H9 (cell line): ENCODE data around the gene TBRG1. TPM values are rescaled to one million over a fixed set of nuclear protein-coding genes. Genes with fewer than 3 reads are reported as not detected.

Experiments used
- DNase-seq: peaks from one replicate; pipeline ENCODE4 v3.0.0-alpha.2; 2017
- H2AFZ ChIP-seq: one replicate; pipeline ENCODE4 v1.6.1; 2013; ENCODE audit warnings: mild to moderate bottlenecking, low read length, control low read depth, moderate library complexity
- H2AK5ac ChIP-seq: 2 replicates; pipeline ENCODE4 v1.6.1; 2013; ENCODE audit warnings: low read length, control low read depth, mixed read lengths; ENCODE audit not compliant: insufficient read length
- H2BK120ac ChIP-seq: one replicate; pipeline ENCODE4 v1.6.1; 2013; ENCODE audit warnings: low read depth, mild to moderate bottlenecking, low read length, control low read depth, inconsistent platforms; ENCODE audit not compliant: poor library complexity, severe bottlenecking
- H2BK12ac ChIP-seq: 2 replicates; pipeline ENCODE4 v1.6.1; 2013; ENCODE audit warnings: low read length, control low read depth, mixed read lengths, low read depth; ENCODE audit not compliant: insufficient read length
- H2BK15ac ChIP-seq: 2 replicates; pipeline ENCODE4 v1.6.1; 2013; ENCODE audit warnings: low read depth, low read length, control low read depth
- H2BK20ac ChIP-seq: one replicate; pipeline ENCODE4 v1.6.1; 2013; ENCODE audit warnings: low read depth, mild to moderate bottlenecking, low read length, control low read depth, inconsistent platforms; ENCODE audit not compliant: poor library complexity, severe bottlenecking
- H2BK5ac ChIP-seq: 2 replicates; pipeline ENCODE4 v1.6.1; 2013; ENCODE audit warnings: low read length, control low read depth, mixed read lengths; ENCODE audit not compliant: insufficient read length
- H3K14ac ChIP-seq: 2 replicates; pipeline ENCODE4 v1.6.1; 2013; ENCODE audit warnings: low read length, control low read depth; ENCODE audit not compliant: insufficient read depth
- H3K18ac ChIP-seq: 2 replicates; pipeline ENCODE4 v1.6.1; 2013; ENCODE audit warnings: low read depth, mild to moderate bottlenecking, mixed read lengths, low read length, control low read depth; ENCODE audit not compliant: insufficient read length
- H3K23ac ChIP-seq: 2 replicates; pipeline ENCODE4 v1.6.1; 2013; ENCODE audit warnings: low read length, control low read depth, mixed read lengths, low read depth; ENCODE audit not compliant: insufficient read length
- H3K23me2 ChIP-seq: 2 replicates; pipeline ENCODE4 v1.6.1; 2013; ENCODE audit warnings: low read depth, mild to moderate bottlenecking, mixed read lengths, low read length, control low read depth; ENCODE audit not compliant: insufficient read length, poor library complexity, severe bottlenecking
- H3K27ac ChIP-seq: 2 replicates; pipeline ENCODE4 v1.5.1; 2013; ENCODE audit warnings: low read length, control low read depth, mixed read lengths, low read depth; ENCODE audit not compliant: insufficient read length
- H3K27me3 ChIP-seq: 2 replicates; pipeline ENCODE4 v1.6.1; 2013; ENCODE audit warnings: low read length, control low read depth, inconsistent platforms; ENCODE audit not compliant: insufficient read depth
- H3K4ac ChIP-seq: 2 replicates; pipeline ENCODE4 v1.6.1; 2013; ENCODE audit warnings: low read depth, mild to moderate bottlenecking, control low read depth, inconsistent platforms, low read length, moderate library complexity
- H3K4me1 ChIP-seq: 2 replicates; pipeline ENCODE4 v1.6.1; 2013; ENCODE audit warnings: low read length, control low read depth, inconsistent platforms; ENCODE audit not compliant: insufficient read depth
- H3K4me2 ChIP-seq: 2 replicates; pipeline ENCODE4 v1.6.1; 2013; ENCODE audit warnings: low read length, control low read depth, mixed read lengths; ENCODE audit not compliant: insufficient read length, insufficient read depth
- H3K56ac ChIP-seq: 2 replicates; pipeline ENCODE4 v1.6.1; 2013; ENCODE audit warnings: low read depth, mild to moderate bottlenecking, mixed read lengths, low read length, control low read depth; ENCODE audit not compliant: insufficient read length
- H3K79me1 ChIP-seq: 2 replicates; pipeline ENCODE4 v1.6.1; 2013; ENCODE audit warnings: low read depth, mild to moderate bottlenecking, moderate library complexity, low read length, control low read depth, inconsistent platforms; ENCODE audit not compliant: insufficient read depth, poor library complexity, severe bottlenecking
- H3K79me2 ChIP-seq: 2 replicates; pipeline ENCODE4 v1.6.1; 2013; ENCODE audit warnings: low read length, control low read depth, inconsistent platforms; ENCODE audit not compliant: insufficient read depth
- H3K9ac ChIP-seq: 2 replicates; pipeline ENCODE4 v1.6.1; 2013; ENCODE audit warnings: low read length, control low read depth, mixed read lengths; ENCODE audit not compliant: insufficient read length; ENCODE audit errors: extremely low read depth
- H3K9me3 ChIP-seq: one replicate; pipeline ENCODE4 v1.6.1; 2013; ENCODE audit warnings: low read depth, low read length, inconsistent platforms; ENCODE audit not compliant: control insufficient read depth
- H3T11ph ChIP-seq: one replicate; pipeline ENCODE4 v1.6.1; 2013; ENCODE audit warnings: mild to moderate bottlenecking, low read length, control low read depth, inconsistent platforms
- H4K20me1 ChIP-seq: one replicate; pipeline ENCODE4 v1.6.1; 2013; ENCODE audit not compliant: control insufficient read depth, insufficient read length, insufficient read depth
- H4K5ac ChIP-seq: 2 replicates; pipeline ENCODE4 v1.6.1; 2013; ENCODE audit warnings: low read depth, mild to moderate bottlenecking, mixed read lengths, low read length, control low read depth; ENCODE audit not compliant: insufficient read length
- H4K8ac ChIP-seq: replicated peaks from 2 replicates; pipeline ENCODE4 v1.6.1; 2013; ENCODE audit warnings: low read length, control low read depth, mixed read lengths, low read depth; ENCODE audit not compliant: insufficient read length
- H4K91ac ChIP-seq: 2 replicates; pipeline ENCODE4 v1.6.1; 2013; ENCODE audit warnings: low read depth, mild to moderate bottlenecking, moderate library complexity, mixed read lengths, low read length, control low read depth; ENCODE audit not compliant: insufficient read length
- H3K27ac Mint-ChIP-seq, 3 experiments: 2 replicates in 2 of 3; 3 replicates in 1 of 3; pipeline ENCODE4 v1.8.0; 2020 to 2021; ENCODE audit warnings: mixed read lengths in 3 of 3, mild to moderate bottlenecking in 1 of 3, moderate library complexity in 1 of 3
- H3K27me3 Mint-ChIP-seq: 2 replicates; pipeline ENCODE4 v1.8.0; 2021; ENCODE audit warnings: low read depth, mild to moderate bottlenecking, moderate library complexity, mixed read lengths
- H3K36me3 Mint-ChIP-seq, 3 experiments: 2 replicates in 2 of 3; 3 replicates in 1 of 3; pipeline ENCODE4 v1.8.0; 2020 to 2021; ENCODE audit warnings: low read depth in 3 of 3, mixed read lengths in 3 of 3; ENCODE audit not compliant: insufficient read depth in 1 of 3
- H3K4me1 Mint-ChIP-seq, 2 experiments: 2 replicates each; pipeline ENCODE4 v1.8.0; 2020; ENCODE audit warnings: mixed read lengths in 2 of 2
- H3K4me3 Mint-ChIP-seq, 2 experiments: 2 replicates in 1 of 2; 3 replicates in 1 of 2; pipeline ENCODE4 v1.8.0; 2020 to 2021; ENCODE audit warnings: mild to moderate bottlenecking in 2 of 2, mixed read lengths in 2 of 2, moderate library complexity in 1 of 2
- H3K9me3 Mint-ChIP-seq, 2 experiments: 2 replicates in 1 of 2; 3 replicates in 1 of 2; pipeline ENCODE4 v1.8.0; 2020; ENCODE audit warnings: mild to moderate bottlenecking in 2 of 2, mixed read lengths in 2 of 2, moderate library complexity in 1 of 2
- WGBS: extraction: QIAGEN DNeasy Blood & Tissue Kit; methylation state at CpG from one replicate; pipeline ENCODE4 v1.1.7; 2013; ENCODE audit warnings: missing lambda C conversion rate, low lambda C conversion rate, mixed read lengths; ENCODE audit not compliant: insufficient read length; ENCODE audit errors: extremely low coverage; 5-methylcytosine and 5-hydroxymethylcytosine counted together
- total RNA-seq: library from RNA; stranded (reverse); gene quantifications from 2 replicates; pipeline ENCODE4 v1.2.1, GENCODE V29; 2021
- TF ChIP-seq, protein P1 (sequence below): fragments of 200-600 bp; sonication (generic); conservative IDR thresholded peaks from 3 replicates; pipeline ENCODE4 v1.8.0; 2021; ENCODE audit warnings: antibody characterized with exemption, mild to moderate bottlenecking

Gene TBRG1
- total RNA-seq, 1 experiment from 2014 or later: 23.9 TPM

DNA sequence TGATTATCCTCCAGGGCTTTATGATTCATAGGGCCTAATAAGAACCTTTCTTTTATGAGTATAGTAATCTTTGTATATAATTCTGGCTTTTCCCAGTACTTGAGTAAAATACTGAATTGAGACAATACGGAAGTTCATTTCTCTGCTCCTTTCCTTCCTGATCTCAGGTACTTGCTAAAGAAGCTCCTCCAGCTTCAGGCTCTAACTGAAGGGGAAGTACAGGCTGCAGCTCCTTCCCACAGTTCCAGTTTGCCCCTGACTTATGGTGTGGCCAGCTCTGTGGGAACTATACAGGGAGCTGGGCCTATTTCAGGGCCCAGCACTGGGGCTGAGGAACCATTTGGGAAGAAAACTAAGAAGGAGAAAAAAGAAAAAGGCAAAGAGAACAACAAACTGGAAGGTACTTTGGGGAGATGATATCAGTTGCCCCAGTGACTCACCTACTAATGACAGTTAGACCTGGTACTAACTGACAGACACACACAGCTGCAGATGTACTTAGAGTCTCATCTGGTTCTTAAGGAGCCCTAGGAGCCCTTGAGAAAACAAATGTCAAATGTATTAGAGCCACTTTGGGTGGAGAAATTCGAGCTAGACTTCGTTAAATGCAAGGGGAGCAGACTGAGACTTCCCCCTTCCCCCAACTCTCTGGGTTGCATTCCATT lies 3.0 kb downstream of the TBRG1 start:
- Histone ChIP-seq H3K27me3 (no peaks in the 10 kb centered on the region), H3K4me2 (no peak overlapping the region), H3K79me1 (peaks cover 3% of the 10 kb centered on the region), H4K5ac (no peak overlapping the region), H2BK5ac (no peak overlapping the region), H3T11ph (no peak overlapping the region), H3K4ac (no peak overlapping the region), H2AFZ (no peak overlapping the region), H3K27ac (no peak overlapping the region), H2AK5ac (no peak overlapping the region), H3K79me2 (no peaks in the 10 kb centered on the region; the same call in 1 of the 2 replicates), H3K18ac (no peak overlapping the region), H2BK120ac (no peak overlapping the region), H3K9ac (no peak overlapping the region), H3K23ac (no peak overlapping the region), H2BK12ac (no peak overlapping the region), H3K23me2 (peaks cover 3% of the 10 kb centered on the region), H3K4me1 (no peaks in the 10 kb centered on the region), H2BK20ac (no peak overlapping the region), H2BK15ac (no peak overlapping the region), H3K14ac (no peak overlapping the region), H4K8ac (no peak overlapping the region), H3K9me3 (no peaks in the 10 kb centered on the region), H4K91ac (no peak overlapping the region), H3K56ac (no peak overlapping the region), H4K20me1 (no peaks in the 10 kb centered on the region)
- Mint-ChIP-seq H3K27ac (no peak overlapping the region; a peak in 1 of 7 replicates), H3K9me3 (no peaks in the 10 kb centered on the region), H3K36me3 (peaks cover 14 to 46% (median 44%) of the 10 kb centered on the region in 3 experiments; a peak in 6 of 7 replicates), H3K27me3 (peaks cover 4% of the 10 kb centered on the region), H3K4me1 (peaks cover 14 to 15% of the 10 kb centered on the region in 2 experiments), H3K4me3 (no peak overlapping the region)
- TF ChIP-seq, protein P1, sequence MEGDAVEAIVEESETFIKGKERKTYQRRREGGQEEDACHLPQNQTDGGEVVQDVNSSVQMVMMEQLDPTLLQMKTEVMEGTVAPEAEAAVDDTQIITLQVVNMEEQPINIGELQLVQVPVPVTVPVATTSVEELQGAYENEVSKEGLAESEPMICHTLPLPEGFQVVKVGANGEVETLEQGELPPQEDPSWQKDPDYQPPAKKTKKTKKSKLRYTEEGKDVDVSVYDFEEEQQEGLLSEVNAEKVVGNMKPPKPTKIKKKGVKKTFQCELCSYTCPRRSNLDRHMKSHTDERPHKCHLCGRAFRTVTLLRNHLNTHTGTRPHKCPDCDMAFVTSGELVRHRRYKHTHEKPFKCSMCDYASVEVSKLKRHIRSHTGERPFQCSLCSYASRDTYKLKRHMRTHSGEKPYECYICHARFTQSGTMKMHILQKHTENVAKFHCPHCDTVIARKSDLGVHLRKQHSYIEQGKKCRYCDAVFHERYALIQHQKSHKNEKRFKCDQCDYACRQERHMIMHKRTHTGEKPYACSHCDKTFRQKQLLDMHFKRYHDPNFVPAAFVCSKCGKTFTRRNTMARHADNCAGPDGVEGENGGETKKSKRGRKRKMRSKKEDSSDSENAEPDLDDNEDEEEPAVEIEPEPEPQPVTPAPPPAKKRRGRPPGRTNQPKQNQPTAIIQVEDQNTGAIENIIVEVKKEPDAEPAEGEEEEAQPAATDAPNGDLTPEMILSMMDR: no peak
- WGBS: no CpG with 5 or more reads among the region's 3 CpGs
- DNase-seq: no peak
